Type B pancreatic cell (in vitro differentiated cells): ENCODE measurements around the gene UTP18. TPM values are rescaled to one million over a fixed set of nuclear protein-coding genes. Genes with fewer than 3 reads are reported as not detected.
"Not testable (repeated sequence)": the region's sequence is repeated elsewhere in the genome, so short reads cannot be mapped to it uniquely, and the experiment has no call there.

ENCODE experiments used
- DNase-seq: peaks from one replicate; pipeline ENCODE4 v3.0.0; 2021; ENCODE audit warnings: mixed read lengths; ENCODE audit not compliant: unreplicated experiment; ENCODE audit errors: extremely low spot score
- H3K27ac Mint-ChIP-seq: 2 replicates; pipeline ENCODE4 v1.8.0; 2021; ENCODE audit warnings: mild to moderate bottlenecking, mixed read lengths
- H3K27me3 Mint-ChIP-seq: 2 replicates; pipeline ENCODE4 v1.8.0; 2021; ENCODE audit warnings: mixed read lengths
- H3K36me3 Mint-ChIP-seq: 2 replicates; pipeline ENCODE4 v1.8.0; 2021; ENCODE audit warnings: mixed read lengths
- H3K4me1 Mint-ChIP-seq: one replicate; pipeline ENCODE4 v1.8.0; 2021; ENCODE audit warnings: mixed read lengths; ENCODE audit not compliant: unreplicated experiment
- H3K4me3 Mint-ChIP-seq: 2 replicates; pipeline ENCODE4 v1.8.0; 2021; ENCODE audit warnings: mild to moderate bottlenecking, mixed read lengths
- H3K9me3 Mint-ChIP-seq: 2 replicates; pipeline ENCODE4 v1.8.0; 2021; ENCODE audit warnings: mixed read lengths
- CTCF ChIP-seq: fragments of 200-600 bp; sonication (generic); conservative IDR thresholded peaks from 2 replicates; pipeline ENCODE4 v1.5.0; 2021; ENCODE audit warnings: antibody characterized with exemption, mild to moderate bottlenecking
- long read RNA-seq: library from polyadenylated mRNA; unstranded; transcript quantifications from one replicate; pipeline ENCODE4 v2.0.0, GENCODE V29; 2020
- total RNA-seq: library from RNA; stranded (reverse); gene quantifications from 2 replicates; pipeline ENCODE4 v1.2.1, GENCODE V29; 2021; ENCODE audit warnings: low replicate concordance

UTP18 gene
- 29.4 and 38.8 TPM in 2 replicates for total RNA-seq
- long read RNA-seq, transcript UTP18-201 (14 exons, 1,894 nt) = major isoform, 119 of 127 reads
- long read RNA-seq, partial matches to known transcripts = 1 of 127 reads
- long read RNA-seq, other reads (novel, unspliced or antisense) = 7 of 127 reads

DNA sequence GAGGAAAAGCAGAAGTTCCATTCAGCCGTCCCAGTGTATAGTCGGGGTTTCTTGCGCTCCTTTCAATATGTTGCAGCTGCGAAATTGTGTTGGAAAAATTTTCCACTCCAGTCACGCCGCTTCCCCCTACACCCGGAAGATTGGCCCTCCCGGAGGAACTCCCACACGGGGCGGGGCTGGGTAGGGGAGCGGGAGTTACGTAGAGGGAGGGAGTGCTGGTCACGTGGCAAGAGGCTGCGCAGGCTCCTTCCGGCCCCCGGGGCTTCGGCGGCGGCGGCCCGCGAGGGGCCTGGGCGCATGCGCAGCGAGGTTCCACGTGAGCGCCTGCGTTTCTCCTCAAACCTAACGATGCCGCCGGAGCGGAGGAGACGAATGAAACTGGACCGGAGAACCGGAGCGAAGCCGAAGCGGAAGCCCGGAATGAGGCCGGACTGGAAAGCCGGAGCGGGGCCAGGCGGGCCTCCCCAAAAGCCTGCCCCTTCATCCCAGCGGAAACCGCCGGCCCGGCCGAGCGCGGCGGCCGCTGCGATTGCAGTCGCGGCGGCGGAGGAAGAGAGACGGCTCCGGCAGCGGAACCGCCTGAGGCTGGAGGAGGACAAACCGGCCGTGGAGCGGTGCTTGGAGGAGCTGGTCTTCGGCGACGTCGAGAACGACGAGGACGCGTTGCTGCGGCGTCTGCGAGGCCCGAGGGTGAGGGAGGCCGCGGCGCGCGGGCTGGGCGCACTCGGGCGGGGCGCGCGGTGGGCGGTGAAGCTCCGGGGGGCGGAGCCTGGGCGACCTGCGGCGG is at the start of gene UTP18:
Gene UTP18, plus strand, starts transcription at position 310 of the 787 bp plus-strand sequence. Its CDS starts 39 bp downstream, at position 349.
- peak within 1 kb of the TSS; percentile 100 for H3K27ac Mint-ChIP-seq
- DNase-seq = peak; percentile 96
- H3K4me3 Mint-ChIP-seq = peak within 1 kb of the TSS; percentile 99
- H3K4me1 Mint-ChIP-seq = peaks cover 47% of the 10 kb centered on the region
- H3K9me3 Mint-ChIP-seq = no peaks in the 10 kb centered on the region
- TF ChIP-seq CTCF = no peak
- H3K27me3 Mint-ChIP-seq = no peaks in the 10 kb centered on the region
- peaks cover 22% of the 10 kb centered on the region for H3K36me3 Mint-ChIP-seq

DNA sequence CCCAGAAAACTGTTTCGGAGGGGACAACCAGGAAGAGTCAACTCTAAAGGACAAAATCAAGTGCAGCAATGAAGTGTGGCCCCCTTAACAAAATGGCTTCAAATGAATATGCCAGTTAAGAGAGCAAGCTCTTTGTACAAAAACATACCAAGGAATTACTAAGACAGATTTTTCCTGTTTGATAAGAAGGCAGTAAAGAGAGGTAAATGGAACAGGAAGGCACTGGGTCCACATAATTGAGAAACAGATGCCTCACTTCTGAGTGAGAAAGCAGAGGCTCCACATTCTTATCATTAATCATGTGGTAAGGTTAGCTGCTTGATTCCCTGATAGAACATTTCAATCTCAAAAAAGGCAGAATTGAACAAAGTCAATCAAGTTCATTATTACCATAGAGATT is 45.4 kb upstream of the UTP18 start:
- no peak overlapping the region for H3K27ac Mint-ChIP-seq

DNA sequence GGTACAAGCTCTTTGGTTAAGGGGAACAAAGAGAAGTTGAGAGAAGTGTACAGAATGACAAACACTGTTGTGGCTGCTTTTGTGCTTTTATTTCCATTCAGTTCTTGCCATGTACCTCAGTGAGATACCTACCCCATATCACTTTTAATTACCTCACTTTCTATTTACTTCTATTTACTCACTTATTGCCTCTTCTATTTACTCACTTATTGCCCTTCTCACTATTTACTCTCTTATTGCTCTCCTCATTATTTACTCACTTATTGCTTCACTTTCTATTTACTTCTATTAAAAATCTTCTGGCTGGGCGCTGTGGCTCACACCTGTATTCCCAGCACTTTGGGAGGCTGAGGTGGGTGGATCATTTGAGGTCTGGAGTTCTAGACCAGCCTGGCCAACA is 42.4 kb upstream of the UTP18 start:
- H3K36me3 Mint-ChIP-seq = peaks cover 21% of the 10 kb centered on the region
- no peak overlapping the region for H3K4me3 Mint-ChIP-seq
- H3K4me1 Mint-ChIP-seq = no peaks in the 10 kb centered on the region
- H3K9me3 Mint-ChIP-seq = no peaks in the 10 kb centered on the region
- DNase-seq = no peak
- TF ChIP-seq CTCF = no peak
- no peaks in the 10 kb centered on the region for H3K27me3 Mint-ChIP-seq
- H3K27ac Mint-ChIP-seq = no peak overlapping the region

More for the DNA sequence above, 45.4 kb upstream of the UTP18 start:
- no peak for TF ChIP-seq CTCF
- H3K4me1 Mint-ChIP-seq = no peaks in the 10 kb centered on the region
- no peaks in the 10 kb centered on the region for H3K9me3 Mint-ChIP-seq
- H3K4me3 Mint-ChIP-seq = no peak overlapping the region
- DNase-seq = no peak
- no peaks in the 10 kb centered on the region for H3K27me3 Mint-ChIP-seq
- peaks cover 22% of the 10 kb centered on the region for H3K36me3 Mint-ChIP-seq

DNA sequence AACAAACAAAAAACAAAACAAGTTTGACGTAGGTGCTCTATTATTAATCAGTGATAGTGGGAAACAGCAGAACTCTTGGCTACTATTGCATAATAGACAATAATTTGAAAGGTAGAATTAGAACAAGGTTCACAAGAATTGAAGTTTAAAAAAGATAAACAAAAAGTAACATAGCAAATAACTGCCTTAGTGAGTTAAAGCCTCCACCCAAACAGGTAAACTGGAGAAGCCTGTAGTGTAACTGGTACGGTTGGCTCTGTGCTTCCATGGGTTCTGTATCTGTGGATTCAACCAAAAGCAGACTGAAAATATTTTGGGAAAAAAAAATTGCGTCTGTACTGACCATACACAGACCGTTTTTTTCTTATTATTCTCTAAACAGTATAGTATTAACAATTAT is 39.0 kb upstream of the UTP18 start:
- no peaks in the 10 kb centered on the region for H3K4me1 Mint-ChIP-seq
- H3K27me3 Mint-ChIP-seq = no peaks in the 10 kb centered on the region
- peaks cover 28% of the 10 kb centered on the region for H3K36me3 Mint-ChIP-seq
- TF ChIP-seq CTCF = no peak
- H3K4me3 Mint-ChIP-seq = no peak overlapping the region
- H3K27ac Mint-ChIP-seq = no peak overlapping the region
- no peak for DNase-seq
- no peaks in the 10 kb centered on the region for H3K9me3 Mint-ChIP-seq

- Mint-ChIP-seq H3K9me3 (no peaks in the 10 kb centered on the region), H3K36me3 (peaks cover 18% of the 10 kb centered on the region), H3K27me3 (no peaks in the 10 kb centered on the region), H3K27ac (no peak overlapping the region), H3K4me1 (peaks cover 3% of the 10 kb centered on the region), H3K4me3 (no peak overlapping the region)
- no peak for TF ChIP-seq CTCF
- no peak for DNase-seq
These were observed 35.7 kb upstream of the UTP18 start for GRCh38 chr17:51224402-51225262.

DNA sequence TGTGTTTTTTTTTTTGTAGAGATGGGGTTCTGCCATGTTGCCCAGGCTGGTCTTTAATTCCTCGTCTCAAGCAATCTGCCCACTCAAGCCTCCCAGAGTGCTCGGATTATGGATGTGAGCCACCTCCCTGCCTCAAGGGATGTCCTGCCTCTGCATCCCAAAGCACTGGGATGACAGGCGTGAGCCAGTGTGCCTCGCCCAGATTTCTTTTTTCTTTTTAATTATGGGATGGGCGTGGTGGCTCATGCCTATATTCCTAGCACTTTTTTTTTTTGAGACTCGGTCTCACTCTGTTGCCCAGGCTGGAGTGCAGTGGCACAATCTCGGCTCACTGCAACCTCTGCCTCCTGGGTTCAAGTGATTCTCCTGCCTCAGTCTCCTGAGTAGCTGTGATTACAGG is 34.8 kb upstream of the UTP18 start:
- H3K4me1 Mint-ChIP-seq = not testable (repeated sequence)

More for the DNA sequence above, 34.8 kb upstream of the UTP18 start:
- H3K4me3 Mint-ChIP-seq, H3K27ac Mint-ChIP-seq, DNase-seq, H3K9me3 Mint-ChIP-seq, H3K27me3 Mint-ChIP-seq: not testable (repeated sequence)
- H3K36me3 Mint-ChIP-seq = peaks cover 21% of the 10 kb centered on the region
